Subcutaneous abdominal adipose tissue (tissue), 5 donors: ENCODE data around the gene SP110.
"Not testable (repeated sequence)": the region's sequence is repeated elsewhere in the genome, so short reads cannot be mapped to it uniquely, and the experiment has no call there.

Experiments used
- H3K27ac ChIP-seq: one replicate; pipeline ENCODE4 v1.7.0; 2013; ENCODE audit warnings: low read depth, mild to moderate bottlenecking, inconsistent platforms, low read length, moderate library complexity
- H3K27me3 ChIP-seq, 5 donors: one replicate each; pipeline ENCODE4 v1.7.0; 2013; ENCODE audit warnings: low read length in 5 of 5, inconsistent platforms in 1 of 5; ENCODE audit not compliant: control insufficient read depth in 5 of 5, insufficient read depth in 4 of 5
- H3K36me3 ChIP-seq, 5 donors: one replicate each; pipeline ENCODE4 v1.7.0; 2013; ENCODE audit warnings: low read length in 5 of 5; ENCODE audit not compliant: control insufficient read depth in 5 of 5, insufficient read depth in 5 of 5
- H3K4me1 ChIP-seq, 5 donors: one replicate each; pipeline ENCODE4 v1.7.0; 2013; ENCODE audit warnings: low read length in 5 of 5, mild to moderate bottlenecking in 3 of 5, moderate library complexity in 1 of 5; ENCODE audit not compliant: control insufficient read depth in 5 of 5, insufficient read depth in 5 of 5
- H3K4me3 ChIP-seq, 5 donors: one replicate each; pipeline ENCODE4 v1.7.0; 2013; ENCODE audit warnings: low read length in 5 of 5, low read depth in 1 of 5
- H3K9ac ChIP-seq, 5 donors: one replicate each; pipeline ENCODE4 v1.7.0; 2013; ENCODE audit warnings: low read length in 5 of 5, mild to moderate bottlenecking in 4 of 5, moderate library complexity in 3 of 5
- H3K9me3 ChIP-seq, 5 donors: one replicate each; pipeline ENCODE4 v1.7.0; 2013; ENCODE audit warnings: low read length in 5 of 5; ENCODE audit not compliant: control insufficient read depth in 5 of 5
- donor health status: healthy.
- donor health status: healthy.
- donor health status: healthy.
- donor health status: healthy.
- donor health status: healthy.

Gene SP110

DNA sequence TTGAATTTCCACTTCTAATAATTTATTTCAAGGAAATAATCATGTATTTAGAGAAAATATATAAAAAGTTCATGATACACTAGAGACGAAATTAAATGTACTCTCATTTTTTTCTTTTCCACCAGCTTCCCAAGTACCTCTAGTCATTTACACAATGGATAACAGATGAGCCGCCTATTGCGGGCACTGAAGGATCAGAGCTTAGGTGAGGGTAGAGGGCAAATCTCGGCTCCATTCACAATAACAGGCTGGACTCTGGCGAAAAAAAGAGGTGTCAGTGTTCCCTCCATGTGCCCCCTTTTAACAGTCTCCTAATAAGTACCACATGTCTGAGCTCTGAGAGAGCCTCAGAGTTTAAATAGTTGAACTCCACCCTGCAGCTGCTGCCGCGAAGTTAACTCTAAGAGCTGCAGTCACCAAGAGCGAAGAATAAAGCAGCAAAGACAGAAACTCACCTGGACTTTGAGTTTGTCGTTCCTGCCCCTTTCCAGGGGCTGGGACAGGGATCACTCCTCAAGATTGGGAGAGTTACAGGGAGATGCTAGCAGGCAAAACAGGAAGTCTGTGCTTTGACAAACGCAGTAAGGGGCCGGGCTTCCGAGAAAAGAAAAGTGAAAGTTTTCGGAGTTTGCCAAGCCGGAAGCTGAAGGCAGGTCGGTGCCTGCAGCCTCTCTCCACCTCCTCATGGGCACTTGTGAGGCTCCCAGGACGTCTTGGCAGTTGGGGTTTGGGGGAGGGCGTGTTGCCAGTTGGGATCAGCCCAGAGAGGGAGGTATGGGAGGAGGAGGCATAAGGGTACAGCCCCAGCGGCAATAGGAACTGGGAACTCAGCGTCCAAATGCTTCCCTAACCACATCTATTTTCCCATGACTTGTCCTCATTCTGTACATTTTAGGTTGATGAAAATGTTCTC lies at the start of gene SP110:
SP110 (minus strand) TSS at position 566 of the 913 bp plus-strand sequence. CDS start 3,057 bp downstream, outside the sequence.
- H3K9ac ChIP-seq, result peak within 1 kb of the TSS; percentile 36 to 85 (median 80)
- no peaks in the 10 kb centered on the region for H3K9me3 ChIP-seq
- H3K36me3 ChIP-seq, result peaks cover 9 to 19% (median 16%) of the 10 kb centered on the region in 5 donors
- H3K27ac ChIP-seq, result peak within 1 kb of the TSS; percentile 79
- peak within 1 kb of the TSS; percentile 77 to 100 (median 96) for H3K4me3 ChIP-seq
- H3K4me1 ChIP-seq, result peaks cover 0 to 31% (median 23%) of the 10 kb centered on the region in 5 donors
- H3K27me3 ChIP-seq, result no peaks in the 10 kb centered on the region

DNA sequence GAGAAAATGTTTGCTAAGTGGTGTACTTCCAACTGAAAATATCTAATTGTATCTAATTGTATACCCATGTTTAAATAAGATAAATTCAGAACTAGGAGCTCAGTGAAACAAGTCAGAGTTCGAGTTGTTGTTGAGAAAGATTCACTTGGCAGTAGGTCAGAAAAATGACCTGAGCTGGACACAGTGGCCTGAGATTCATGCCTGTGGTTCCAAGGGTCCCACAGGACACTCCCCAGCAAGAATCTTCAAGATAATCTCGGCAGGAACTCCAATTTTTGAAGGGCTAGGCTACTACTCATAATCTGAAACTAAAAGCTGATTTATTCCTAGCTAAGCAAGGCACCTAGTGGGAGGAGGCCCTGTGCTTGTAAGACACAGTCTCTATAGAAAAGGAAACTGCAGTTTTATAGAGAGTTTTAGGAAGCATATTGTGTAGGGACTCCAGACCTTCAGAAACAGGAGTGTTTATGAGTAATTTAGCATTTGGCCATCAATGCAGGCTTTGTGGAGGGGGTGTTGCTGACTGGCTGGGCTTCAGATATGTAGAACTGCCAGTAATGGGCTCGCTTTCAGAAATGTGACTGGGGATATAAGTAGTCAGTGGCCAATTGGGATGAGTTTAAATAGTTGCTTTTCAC lies 48.9 kb upstream of the SP110 start:
- Histone ChIP-seq H3K27ac (no peak overlapping the region), H3K9me3 (no peaks in the 10 kb centered on the region), H3K4me3 (no peak overlapping the region), H3K36me3 (no peaks in the 10 kb centered on the region), H3K4me1 (peaks cover 0 to 15% (median 6%) of the 10 kb centered on the region in 5 donors), H3K9ac (peak overlapping the region in 1 of 5 donors; percentile 48), H3K27me3 (no peaks in the 10 kb centered on the region)

DNA sequence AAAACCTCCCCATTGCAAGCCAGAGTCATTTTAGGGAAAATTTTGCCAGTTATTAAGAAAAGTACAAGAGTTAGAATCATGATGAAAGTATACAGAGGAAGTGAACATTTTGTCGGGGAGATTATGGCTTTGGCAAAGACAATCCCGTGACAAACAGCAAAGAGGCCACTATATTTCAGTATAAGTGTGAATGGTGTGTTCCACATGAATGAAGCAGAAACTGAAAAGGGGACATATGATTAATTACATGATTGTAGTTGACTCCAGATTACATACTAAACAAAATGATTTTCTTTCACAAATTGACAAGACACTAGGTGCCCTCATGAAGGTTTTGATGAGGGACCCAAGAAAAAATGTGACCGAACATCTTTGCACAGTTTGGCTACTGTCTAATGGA lies 47.8 kb upstream of the SP110 start:
- H3K9ac ChIP-seq, result no peak overlapping the region
- no peak overlapping the region for H3K27ac ChIP-seq

GRCh38 chr2:230267059-230267458 lies 47.3 kb upstream of the SP110 start:
- no peaks in the 10 kb centered on the region for H3K27me3 ChIP-seq
- no peak overlapping the region for H3K4me3 ChIP-seq
- peaks cover 0 to 15% (median 6%) of the 10 kb centered on the region in 5 donors for H3K4me1 ChIP-seq
- no peaks in the 10 kb centered on the region for H3K36me3 ChIP-seq
- no peak overlapping the region for H3K27ac ChIP-seq
- H3K9me3 ChIP-seq, result no peaks in the 10 kb centered on the region
- H3K9ac ChIP-seq, result no peak overlapping the region

More for the DNA sequence above, 47.8 kb upstream of the SP110 start:
- Histone ChIP-seq H3K27me3 (no peaks in the 10 kb centered on the region), H3K9me3 (no peaks in the 10 kb centered on the region), H3K36me3 (no peaks in the 10 kb centered on the region), H3K4me1 (peaks cover 0 to 15% (median 6%) of the 10 kb centered on the region in 5 donors), H3K4me3 (no peak overlapping the region)

- no peaks in the 10 kb centered on the region for H3K36me3 ChIP-seq
- H3K27ac ChIP-seq, result no peak overlapping the region
- peaks cover 0 to 15% (median 6%) of the 10 kb centered on the region in 5 donors for H3K4me1 ChIP-seq
- no peak overlapping the region for H3K4me3 ChIP-seq
- no peak overlapping the region for H3K9ac ChIP-seq
- H3K9me3 ChIP-seq, result no peaks in the 10 kb centered on the region
- no peaks in the 10 kb centered on the region for H3K27me3 ChIP-seq
Observed at GRCh38 chr2:230266638-230267037, 46.9 kb upstream of the SP110 start.

GRCh38 chr2:230264945-230265344 lies 45.2 kb upstream of the SP110 start:
- H3K27ac ChIP-seq, H3K4me3 ChIP-seq, H3K9ac ChIP-seq, H3K36me3 ChIP-seq, H3K9me3 ChIP-seq, H3K27me3 ChIP-seq: not testable (repeated sequence)
- H3K4me1 ChIP-seq, result peaks cover 0 to 15% (median 6%) of the 10 kb centered on the region in 5 donors

DNA sequence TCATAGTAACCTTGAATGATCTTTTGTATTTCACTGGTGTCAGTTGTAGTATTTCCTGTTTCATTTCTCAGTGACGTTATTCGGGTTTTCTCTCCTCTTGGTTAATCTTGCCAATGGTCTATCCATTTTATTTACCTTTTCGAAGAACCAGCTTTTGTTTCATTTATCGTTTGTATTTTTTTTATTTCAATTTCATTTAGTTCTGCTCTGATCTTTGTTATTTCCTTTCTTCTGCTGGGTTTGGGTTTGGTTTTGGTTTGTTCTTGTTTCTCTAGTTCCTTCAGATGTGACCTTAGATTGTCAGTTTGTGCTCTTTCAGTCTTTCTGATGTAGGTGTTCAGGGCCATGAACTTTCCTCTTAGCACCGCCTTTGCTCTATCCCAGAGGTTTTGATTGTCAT lies 42.5 kb upstream of the SP110 start:
- Histone ChIP-seq H3K4me3 (no peak overlapping the region), H3K36me3 (no peaks in the 10 kb centered on the region), H3K4me1 (peaks cover 0 to 6% (median 0%) of the 10 kb centered on the region in 5 donors), H3K9me3 (no peaks in the 10 kb centered on the region), H3K9ac (no peak overlapping the region), H3K27me3 (no peaks in the 10 kb centered on the region), H3K27ac (no peak overlapping the region)

DNA sequence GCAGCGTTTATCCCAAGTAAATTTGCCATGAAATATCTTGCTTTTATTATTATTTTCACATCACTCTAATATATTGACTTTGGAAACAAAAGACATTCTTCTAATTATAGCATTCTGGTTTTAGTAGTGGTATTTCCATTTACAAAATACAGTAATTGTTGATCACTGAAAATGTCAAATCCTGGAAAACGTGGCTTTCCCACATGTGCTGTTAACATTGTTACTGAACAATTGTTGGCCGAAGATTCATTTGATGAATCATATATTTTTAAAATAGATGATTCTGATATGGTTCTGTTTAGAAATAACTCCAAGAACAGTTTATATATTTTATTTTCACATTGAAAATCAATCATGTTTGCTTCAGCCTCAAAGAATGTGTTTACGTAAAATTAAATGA lies 38.7 kb upstream of the SP110 start:
- no peak overlapping the region for H3K27ac ChIP-seq
- H3K4me3 ChIP-seq, result no peak overlapping the region
- no peak overlapping the region for H3K9ac ChIP-seq
- peaks cover 0 to 10% (median 0%) of the 10 kb centered on the region in 5 donors for H3K4me1 ChIP-seq
- no peaks in the 10 kb centered on the region for H3K36me3 ChIP-seq
- H3K9me3 ChIP-seq, result no peaks in the 10 kb centered on the region
- no peaks in the 10 kb centered on the region for H3K27me3 ChIP-seq

DNA sequence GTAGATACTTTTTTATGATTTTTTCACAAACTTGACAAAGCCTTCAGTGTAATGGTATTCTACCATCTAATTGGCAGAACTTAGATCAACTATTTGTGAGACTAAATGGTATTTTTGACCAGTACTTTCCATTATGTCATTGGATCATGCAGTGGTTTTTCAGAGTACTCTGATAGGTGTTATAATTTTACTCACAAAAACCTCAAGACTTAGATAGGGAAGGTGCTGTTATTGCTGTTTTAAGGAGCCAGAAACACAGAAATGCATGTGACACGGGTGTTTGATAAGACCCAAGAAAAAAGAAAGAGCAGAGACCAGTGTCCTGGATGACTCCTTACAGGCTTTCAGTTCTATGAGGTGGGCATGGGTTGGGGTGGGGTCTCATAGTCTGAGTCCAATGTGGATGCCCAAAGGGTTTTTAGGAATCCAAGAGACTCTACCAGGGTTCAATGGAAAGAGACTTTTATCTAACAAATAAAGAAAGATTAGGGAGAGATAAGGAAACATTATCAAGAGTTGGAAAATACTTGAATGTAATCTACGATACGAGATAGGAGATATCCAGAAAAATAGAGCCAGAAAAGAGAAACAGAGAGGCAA lies 37.0 kb upstream of the SP110 start:
- Histone ChIP-seq H3K4me3 (no peak overlapping the region), H3K9me3 (no peaks in the 10 kb centered on the region), H3K36me3 (no peaks in the 10 kb centered on the region), H3K4me1 (peaks cover 0 to 10% (median 0%) of the 10 kb centered on the region in 5 donors), H3K27me3 (no peaks in the 10 kb centered on the region), H3K27ac (no peak overlapping the region), H3K9ac (no peak overlapping the region)
